HG03575 (cell line): ENCODE data around the gene SCFD2.

ENCODE experiments used
- ATAC-seq: cut with Tn5 transposase; IDR thresholded peaks from one replicate; pipeline ENCODE4 v1.9.1; 2021; ENCODE audit not compliant: unreplicated experiment, insufficient number of reproducible peaks, low FRiP score; ENCODE audit errors: extremely low read depth

Gene SCFD2

GRCh38 chr4:52932591-52933470 lies 433.0 kb downstream of the SCFD2 start:
- ATAC-seq = no peak

GRCh38 chr4:52931243-52931642 lies 434.6 kb downstream of the SCFD2 start:
- no peak for ATAC-seq

- no peak for ATAC-seq
Observed at GRCh38 chr4:52926196-52926974, 439.5 kb downstream of the SCFD2 start.

DNA sequence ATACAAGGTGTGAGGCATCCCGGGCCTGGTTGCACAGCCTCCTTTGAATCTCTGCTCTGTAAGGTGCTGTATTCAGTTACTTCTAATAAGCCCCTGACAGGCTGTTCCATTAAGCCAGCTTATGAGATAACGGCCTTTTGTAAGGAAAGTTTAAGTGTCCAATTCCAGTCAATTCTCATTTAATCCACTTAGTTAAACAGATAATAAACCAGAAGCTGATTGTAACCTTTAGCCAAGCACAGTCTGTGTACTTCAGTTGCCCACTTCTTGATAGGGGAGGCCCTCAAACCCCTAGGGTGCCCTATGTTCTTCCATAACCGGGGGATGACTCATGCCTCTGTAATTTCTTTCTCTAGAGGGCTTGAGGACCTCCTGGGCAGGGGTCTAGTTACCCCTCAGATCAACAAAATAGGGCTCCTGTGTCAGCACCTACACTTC lies 440.3 kb downstream of the SCFD2 start:
- ATAC-seq = no peak

- no peak for ATAC-seq
Observed at GRCh38 chr4:52919461-52919860, 446.4 kb downstream of the SCFD2 start.

GRCh38 chr4:52917817-52918216 lies 448.0 kb downstream of the SCFD2 start:
- ATAC-seq = no peak

GRCh38 chr4:52915730-52916300 lies 450.0 kb downstream of the SCFD2 start:
- ATAC-seq = no peak

- ATAC-seq = no peak
Observed at GRCh38 chr4:52915191-52915590, 450.7 kb downstream of the SCFD2 start.

GRCh38 chr4:52914051-52914605 lies 451.7 kb downstream of the SCFD2 start:
- no peak for ATAC-seq

GRCh38 chr4:52912608-52913007 lies 453.3 kb downstream of the SCFD2 start:
- ATAC-seq = no peak

DNA sequence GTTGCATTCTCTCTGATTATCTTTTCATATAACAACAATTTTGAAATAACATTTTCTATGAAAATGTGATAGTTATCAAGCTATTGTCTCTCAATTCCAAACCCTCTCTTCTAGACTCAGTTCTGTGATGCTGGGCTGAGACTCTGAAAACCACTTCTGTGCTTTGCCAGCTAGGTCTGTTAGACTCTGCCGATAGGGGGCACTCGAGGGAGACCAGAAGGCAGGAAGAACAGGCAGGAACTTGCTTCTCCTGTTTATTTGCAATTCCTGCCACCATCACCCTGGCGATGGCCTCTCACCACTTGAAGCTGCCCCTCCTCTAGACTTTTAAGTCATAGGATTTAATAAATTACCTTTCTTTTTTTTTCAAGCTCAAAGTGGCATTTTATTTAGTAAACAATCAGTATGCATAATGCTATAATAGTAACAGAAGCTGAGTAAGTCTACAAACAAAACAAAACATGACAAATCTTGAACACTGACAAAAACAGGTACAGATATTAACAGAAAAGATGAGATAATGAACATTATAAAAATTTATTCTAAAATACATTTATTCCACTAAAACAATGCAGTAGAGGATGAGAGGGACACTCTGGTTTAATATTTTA lies 454.1 kb downstream of the SCFD2 start:
- no peak for ATAC-seq

DNA sequence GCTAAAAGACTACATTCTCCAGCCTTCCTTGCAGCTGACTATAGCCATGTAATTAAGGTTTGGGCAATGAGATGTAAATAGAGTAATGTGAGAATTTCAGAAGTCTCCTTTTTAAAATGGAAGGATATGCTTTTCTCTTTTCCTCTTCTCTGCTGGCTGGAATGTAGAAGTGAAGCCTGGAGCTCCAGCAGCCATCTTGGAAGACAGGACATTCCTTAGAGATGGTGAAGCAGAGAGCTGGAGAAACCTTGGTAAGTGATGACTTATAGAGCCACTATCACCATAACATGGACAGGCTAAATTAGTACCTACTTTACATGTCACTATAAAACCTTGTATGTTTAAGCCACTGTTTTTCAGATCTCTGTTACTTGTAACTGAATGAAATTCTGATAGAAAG lies 455.7 kb downstream of the SCFD2 start:
- ATAC-seq = no peak

DNA sequence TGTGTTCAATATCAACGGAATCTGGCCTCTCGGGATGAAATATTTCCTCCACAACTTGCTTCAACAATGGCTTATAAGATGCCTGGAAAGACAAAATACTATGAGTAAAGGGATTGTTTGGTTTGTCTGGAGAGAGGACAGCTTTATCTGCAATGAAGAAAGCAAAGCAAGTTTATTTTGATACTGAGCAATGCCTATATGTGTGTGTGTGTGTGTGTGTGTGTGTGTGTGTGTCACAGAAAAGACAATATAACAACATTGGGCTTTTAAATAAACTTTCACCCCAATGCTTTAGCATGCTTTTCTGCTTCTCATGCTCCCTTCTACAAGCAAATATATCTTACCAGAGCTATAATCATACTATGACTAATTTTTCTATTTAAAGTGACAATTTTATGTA lies 458.4 kb downstream of the SCFD2 start:
- ATAC-seq = no peak

DNA sequence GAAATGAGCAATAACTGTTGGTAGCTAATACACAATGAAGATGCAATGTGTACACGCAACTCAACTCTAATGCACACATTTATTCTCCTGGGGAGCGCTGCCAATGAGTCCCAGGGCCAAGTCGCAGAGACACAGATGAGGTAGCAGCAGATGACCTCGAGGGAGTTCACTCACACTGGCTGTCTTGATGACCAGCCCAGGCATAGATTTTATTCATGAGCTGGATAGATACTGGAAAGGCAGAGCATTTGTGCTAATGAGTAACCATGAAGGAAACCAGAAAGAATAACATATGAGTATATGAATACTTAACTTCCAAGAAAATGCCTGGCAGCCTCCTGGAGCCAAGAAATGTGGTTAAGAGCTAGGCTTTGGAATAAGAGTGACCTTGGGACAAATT lies 461.4 kb downstream of the SCFD2 start:
- no peak for ATAC-seq

DNA sequence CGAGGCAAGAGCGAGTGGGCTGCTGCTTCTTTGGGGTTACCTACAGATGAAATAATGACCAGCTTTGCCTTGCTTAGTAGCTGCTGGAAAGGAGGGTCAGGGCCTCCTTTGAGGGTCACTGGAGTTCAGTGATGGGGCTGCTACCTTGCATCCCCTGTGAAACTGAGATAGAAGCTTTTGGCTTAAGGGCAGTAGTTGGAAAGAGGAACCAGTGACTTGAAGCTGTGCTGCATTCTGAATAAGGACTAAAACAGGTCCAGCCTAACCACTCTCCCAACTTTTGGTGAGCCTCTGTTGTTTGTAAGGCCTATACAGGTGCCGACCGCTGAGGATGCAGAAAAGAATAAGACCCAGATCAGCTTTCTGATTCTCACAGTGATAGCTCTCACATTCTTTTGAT lies 462.6 kb downstream of the SCFD2 start:
- ATAC-seq = no peak

GRCh38 chr4:52894443-52894842 lies 471.4 kb downstream of the SCFD2 start:
- ATAC-seq = no peak

GRCh38 chr4:52892880-52893279 lies 473.0 kb downstream of the SCFD2 start:
- ATAC-seq = no peak

- ATAC-seq = no peak
Observed at GRCh38 chr4:52891743-52892142, 474.1 kb downstream of the SCFD2 start.

GRCh38 chr4:52890521-52890791 lies 475.4 kb downstream of the SCFD2 start:
- ATAC-seq = no peak
